Right ventricle myocardium inferior (tissue), 1 donor: ENCODE measurements around the gene BSDC1. TPM values are rescaled to one million over a fixed set of nuclear protein-coding genes. Genes with fewer than 3 reads are reported as not detected.

Source experiments
- ATAC-seq: fragments of 200-7000 bp; cut with Tn5 transposase; one replicate; pipeline ENCODE4 v1.9.1; 2020; ENCODE audit warnings: mild to moderate bottlenecking, moderate library complexity
- DNase-seq: peaks from one replicate; pipeline ENCODE4 v3.0.0; 2021; ENCODE audit errors: missing footprints
- intact Hi-C: fragments of 100-400 bp; cut with DNase I; formaldehyde crosslinking; loops from one replicate; pipeline ENCODE4 v1.11.0; 2022
- total RNA-seq: library from RNA; stranded (reverse); fragmentation: NEBNext Ultra II Directional; extraction: Animal tissue kit (Norgen Biotek cat#: 25700); gene quantifications from one replicate; pipeline ENCODE4 v1.2.1, GENCODE V29; 2021
- donor health status: DM: no; HTN: yes; CAD: no; lungs with severe emphysema.

Gene BSDC1
- total RNA-seq, 1 donor from 2014 or later, result 41.8 TPM

GRCh38 chr1:32345289-32345827 is 48.9 kb downstream of the BSDC1 start:
- DNase-seq, result no peak
- intact Hi-C loops, result no loop called here

GRCh38 chr1:32342704-32343103 is 51.5 kb downstream of the BSDC1 start:
- ATAC-seq, result no peak
- intact Hi-C loops, result no loop called here
- no peak for DNase-seq

More at GRCh38 chr1:32345289-32345827, 48.9 kb downstream of the BSDC1 start:
- no peak for ATAC-seq

GRCh38 chr1:32341971-32342370 is 52.3 kb downstream of the BSDC1 start:
- intact Hi-C loops, result no loop called here
- ATAC-seq, result no peak
- no peak for DNase-seq

DNA sequence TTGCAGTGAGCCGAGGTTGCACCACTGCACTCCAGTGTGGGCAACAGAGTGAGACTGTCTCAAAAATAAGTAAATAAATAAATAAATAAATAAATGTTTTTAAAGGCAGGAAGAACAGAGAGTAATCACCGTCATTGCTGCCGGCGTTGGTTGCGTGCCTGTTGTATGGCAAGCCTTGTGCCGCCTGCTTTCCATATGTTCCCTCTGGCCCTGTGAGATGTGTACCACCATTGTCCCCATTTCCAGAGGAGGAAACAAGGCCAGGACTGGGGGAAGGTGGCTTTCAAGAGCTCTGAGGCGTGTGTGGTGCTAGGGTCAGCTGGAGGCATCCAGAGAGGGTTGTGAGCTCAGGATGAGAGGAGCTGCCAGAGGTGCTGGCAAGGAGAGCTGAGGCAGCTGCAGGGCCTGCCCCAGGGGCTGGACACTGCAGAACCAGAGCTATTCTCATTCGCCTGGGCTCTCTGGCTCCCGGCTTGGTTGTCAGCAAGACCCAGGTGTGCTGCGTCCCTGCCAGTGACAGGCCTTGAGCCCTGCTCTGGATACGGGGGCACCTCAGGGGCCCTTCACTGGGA is 53.0 kb downstream of the BSDC1 start:
- intact Hi-C loops, result no loop called here
- peak; percentile 41 for ATAC-seq
- DNase-seq, result peak; percentile 77

DNA sequence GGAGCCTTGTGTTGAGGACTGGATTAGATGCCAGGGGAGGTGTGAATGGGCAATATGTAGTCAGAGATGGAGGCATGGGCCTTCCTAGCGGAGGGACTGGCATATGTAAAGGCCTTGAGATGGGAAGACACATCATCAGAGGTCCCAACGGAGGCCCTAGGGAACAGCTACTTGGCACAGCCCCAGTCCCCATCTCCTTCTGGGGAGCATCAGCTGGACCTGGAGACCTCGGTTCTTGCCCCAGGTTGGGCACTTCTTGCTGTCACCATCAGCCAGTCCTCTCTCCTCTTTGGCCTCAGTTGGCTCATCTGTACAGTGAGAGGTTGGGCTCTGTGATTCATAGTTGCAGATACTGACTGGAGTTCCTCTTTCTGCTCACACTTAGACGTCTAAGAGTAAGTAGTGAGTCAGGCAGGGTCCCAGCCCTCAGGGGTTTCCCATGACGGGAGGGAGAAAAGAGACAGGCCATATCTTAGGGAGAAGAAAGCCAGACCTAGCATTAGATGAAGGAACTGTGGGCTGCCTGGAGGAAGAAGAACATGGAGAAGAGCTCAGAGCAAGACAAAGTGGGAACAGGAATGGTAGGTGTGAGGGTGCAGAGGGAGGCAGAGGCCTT is 54.8 kb downstream of the BSDC1 start:
- intact Hi-C loops, result no loop called here
- DNase-seq, result no peak
- ATAC-seq, result no peak

GRCh38 chr1:32338637-32339145 is 55.5 kb downstream of the BSDC1 start:
- ATAC-seq, result no peak
- intact Hi-C loops, result no loop called here
- DNase-seq, result no peak

DNA sequence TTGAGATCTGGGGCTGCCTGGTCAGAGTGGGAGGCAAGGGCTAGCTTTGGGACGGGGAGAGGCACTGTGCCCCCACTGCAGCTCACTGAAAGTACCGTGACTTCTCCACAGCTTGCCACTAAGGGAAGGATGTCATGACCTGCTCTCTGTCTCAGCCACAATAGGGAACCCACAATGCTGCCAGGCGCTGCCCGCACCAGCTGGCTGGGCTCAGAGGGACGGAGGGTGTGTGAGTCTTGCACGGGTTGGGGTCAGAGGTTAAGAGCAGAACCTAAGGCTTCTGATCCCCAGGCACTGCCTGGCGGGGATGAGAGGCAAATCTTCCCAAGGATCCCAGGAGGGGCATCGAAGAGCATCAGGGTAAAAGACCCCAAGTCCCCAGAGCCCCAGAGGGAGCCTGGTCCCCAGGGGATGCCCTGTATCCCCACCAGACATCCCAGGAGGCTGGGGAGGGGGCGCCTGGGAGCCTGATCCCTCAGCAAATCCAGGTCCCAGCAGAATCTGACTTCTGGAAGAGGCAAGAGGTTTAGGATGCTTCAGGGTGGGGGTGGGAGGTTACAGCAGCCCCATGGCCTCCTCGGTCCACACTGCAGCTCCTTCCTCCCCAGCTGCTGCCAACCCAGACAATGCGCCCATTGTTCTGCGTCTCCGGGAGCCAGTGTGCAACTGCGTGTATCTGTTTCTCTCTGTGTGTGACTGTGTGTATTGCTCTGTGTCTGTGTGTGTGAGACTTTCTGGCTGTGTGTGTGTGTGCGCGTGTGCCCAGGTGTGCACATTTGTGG is 56.2 kb downstream of the BSDC1 start:
- ATAC-seq (peak; percentile 58), DNase-seq (peak; percentile 81)
- intact Hi-C loops, result no loop called here

- peak; percentile 60 for ATAC-seq
- peak; percentile 83 for DNase-seq
- intact Hi-C loops, result no loop called here
These were observed 57.1 kb downstream of the BSDC1 start for GRCh38 chr1:32336963-32337675.

GRCh38 chr1:32336591-32336932 is 57.7 kb downstream of the BSDC1 start:
- DNase-seq (no peak), ATAC-seq (peak; percentile 11)
- intact Hi-C loops, result no loop called here

DNA sequence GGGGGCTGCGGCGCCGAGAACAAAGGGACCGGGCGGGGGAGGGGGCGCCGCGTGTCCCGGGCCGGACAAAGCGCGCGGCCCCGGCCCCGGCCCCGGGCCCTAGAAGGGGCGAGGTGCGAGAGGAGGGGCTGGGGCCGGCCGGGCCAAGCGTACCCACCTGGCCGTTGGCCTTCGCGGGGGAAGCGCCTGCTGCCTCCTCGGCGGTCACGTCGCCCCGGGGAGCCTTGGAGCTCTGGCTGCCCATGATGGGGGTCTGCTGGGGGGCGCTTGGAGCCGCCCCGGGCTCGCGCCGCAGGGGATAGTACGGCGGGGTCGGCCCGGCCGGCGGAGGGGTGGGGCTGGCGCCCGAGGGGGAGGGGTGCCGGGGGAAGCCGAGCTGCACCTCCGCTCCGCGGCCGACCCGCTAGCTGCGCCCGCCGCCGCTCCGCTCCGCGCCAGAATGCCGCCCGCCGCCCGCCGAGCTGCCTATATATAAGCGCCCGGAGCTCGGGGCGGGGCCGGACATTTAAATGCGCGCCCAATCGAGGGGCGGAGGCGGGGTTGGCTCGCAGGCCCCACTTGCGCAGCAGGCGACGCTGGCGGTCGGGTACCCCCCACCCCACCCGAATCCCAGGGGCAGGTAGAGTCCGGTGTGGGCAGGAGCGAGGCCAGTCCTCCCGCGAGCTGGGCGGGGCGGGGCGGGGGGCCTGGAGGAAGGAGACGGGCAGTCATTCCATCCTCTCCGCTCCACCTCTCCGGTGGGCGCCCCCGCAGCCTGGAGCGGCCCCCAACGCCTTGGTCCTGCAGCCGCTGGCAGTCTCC is 58.3 kb downstream of the BSDC1 start, which contains the start of gene MARCKSL1:
TSS of gene MARCKSL1 (minus strand) at position 444 of the 801 bp plus-strand sequence. CDS start at position 244, 200 bp downstream.
- intact Hi-C loops, result no loop called here
- ATAC-seq (peak; percentile 73), DNase-seq (peak; percentile 93)

DNA sequence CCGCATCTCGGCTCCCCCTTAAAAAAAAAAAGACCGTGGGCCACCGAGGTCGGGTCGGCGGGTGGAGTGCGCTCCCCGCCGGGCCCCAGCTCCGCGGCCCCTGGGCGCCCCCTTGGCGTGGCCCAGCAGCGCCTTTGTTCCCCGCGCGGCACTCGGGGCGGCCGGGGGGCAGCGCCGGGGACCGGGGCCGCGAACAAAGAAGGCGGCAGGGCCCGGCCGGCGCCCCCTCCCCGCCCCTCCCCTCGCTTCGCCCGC is 58.8 kb downstream of the BSDC1 start:
- no peak for DNase-seq
- intact Hi-C loops, result no loop called here
- no peak for ATAC-seq

DNA sequence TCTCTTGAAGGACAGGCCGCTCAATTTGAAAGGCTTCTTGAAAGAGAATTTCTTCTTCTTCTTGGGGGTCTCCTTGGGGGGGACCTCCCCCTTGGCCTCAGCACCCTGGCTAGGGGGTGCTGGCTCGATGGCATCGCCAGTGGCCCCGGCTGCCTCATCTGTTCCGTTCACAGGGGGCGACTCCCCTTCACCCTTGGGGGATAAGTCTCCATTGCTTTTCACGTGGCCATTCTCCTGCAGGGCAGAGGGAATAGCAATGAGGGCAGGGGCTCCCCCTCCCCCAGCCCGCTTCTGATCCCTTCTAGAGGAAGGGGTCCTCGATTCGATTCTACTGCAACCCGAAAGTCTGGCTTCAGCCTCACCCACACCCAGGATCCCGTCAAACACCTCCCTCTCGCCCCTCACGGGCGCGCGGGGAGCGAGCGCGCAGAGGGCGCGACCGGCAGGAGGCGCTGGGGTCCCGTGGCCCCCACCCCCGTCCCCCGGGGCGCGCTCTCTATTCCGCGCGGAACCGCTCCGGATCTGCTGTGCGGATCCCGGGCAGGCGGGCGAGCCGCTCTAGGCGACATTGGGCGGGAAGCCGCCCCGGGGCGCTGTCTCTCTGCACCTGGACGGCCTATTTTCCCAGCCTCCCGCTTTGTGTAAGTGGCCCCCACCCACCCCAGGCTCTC is 59.2 kb downstream of the BSDC1 start:
- intact Hi-C loops, result no loop called here
- ATAC-seq (peak; percentile 35), DNase-seq (peak; percentile 80)

DNA sequence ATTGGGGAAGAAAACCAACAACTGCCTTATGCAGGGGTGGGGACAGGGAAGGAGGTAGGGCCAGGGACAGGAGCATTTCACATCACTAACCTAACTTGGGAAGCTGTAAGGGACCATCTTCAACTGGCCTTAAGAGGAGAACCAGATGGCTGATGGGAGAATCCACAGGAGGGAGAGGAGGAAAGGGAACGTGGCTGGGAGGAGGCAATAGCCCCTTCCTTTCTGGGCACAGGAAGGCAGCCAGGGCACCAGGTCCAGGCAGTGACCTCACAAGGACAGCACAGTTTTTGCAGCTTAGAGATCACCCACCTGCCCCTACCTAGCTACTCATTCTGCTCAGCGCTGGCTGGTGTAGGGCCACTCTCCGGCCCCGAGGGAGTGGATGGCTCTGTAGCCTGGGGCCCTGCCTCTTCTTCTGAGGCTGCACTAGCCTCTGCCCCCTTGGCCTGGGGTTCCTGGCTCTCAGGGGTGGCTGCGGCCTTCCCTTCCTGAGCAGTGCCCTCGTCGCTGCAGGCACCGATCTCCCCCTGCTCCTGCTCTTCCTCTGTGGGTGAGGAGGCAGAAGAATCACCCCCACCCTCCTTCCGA is 59.9 kb downstream of the BSDC1 start:
- no peak for ATAC-seq
- intact Hi-C loops, result no loop called here

GRCh38 chr1:32333251-32333963 is 60.8 kb downstream of the BSDC1 start:
- intact Hi-C loops, result no loop called here

More for the DNA sequence above, 59.9 kb downstream of the BSDC1 start:
- no peak for DNase-seq

GRCh38 chr1:32332290-32333079 is 61.8 kb downstream of the BSDC1 start:
- no peak for DNase-seq
- no peak for ATAC-seq

More at GRCh38 chr1:32333251-32333963, 60.8 kb downstream of the BSDC1 start:
- no peak for ATAC-seq
- no peak for DNase-seq

DNA sequence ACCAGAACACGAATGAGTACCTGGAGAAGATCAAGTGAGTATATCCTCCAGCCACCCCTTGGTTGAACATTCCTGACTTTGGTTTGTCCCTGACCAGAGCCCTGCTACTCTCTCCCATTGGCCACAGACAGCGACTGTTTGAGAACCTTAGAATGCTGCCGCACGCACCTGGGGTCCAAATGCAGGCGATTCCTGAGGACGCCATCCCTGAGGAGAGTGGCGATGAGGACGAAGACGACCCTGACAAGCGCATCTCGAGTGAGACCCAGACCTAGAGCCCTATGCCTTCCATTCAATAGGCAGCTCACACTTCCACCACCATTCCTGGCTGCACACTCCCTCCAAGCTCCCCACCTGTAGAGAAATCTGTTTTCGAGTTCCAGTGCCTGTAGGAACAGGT is 62.7 kb downstream of the BSDC1 start:
- no peak for ATAC-seq
- no peak for DNase-seq
- intact Hi-C loops, result no loop called here

More at GRCh38 chr1:32332290-32333079, 61.8 kb downstream of the BSDC1 start:
- intact Hi-C loops, result no loop called here
